ENCODE data around the gene SHANK3.

SHANK3 gene

GRCh38 chr22:50687829-50688228 is 15.2 kb downstream of the SHANK3 start:
- H3K4me3 ChIP-seq (ENCODE audit: low read depth in 1 of 2, low read length in 1 of 2), result no peak overlapping the region
- no peaks in the 10 kb centered on the region for H3K4me1 ChIP-seq (ENCODE audit: control insufficient read depth in 1 of 2, insufficient read depth in 1 of 2, low read depth in 1 of 2, low read length in 1 of 2)
- TF ChIP-seq CTCF (IDR thresholded peaks at IDR 0.05), result no peak
- H3K27ac ChIP-seq, result no peak overlapping the region
- no peaks in the 10 kb centered on the region for H3K27me3 ChIP-seq
- no peaks in the 10 kb centered on the region for H3K36me3 ChIP-seq
- no peaks in the 10 kb centered on the region for H3K9me3 ChIP-seq

GRCh38 chr22:50688448-50688847 is 15.8 kb downstream of the SHANK3 start:
- Histone ChIP-seq H3K4me3 (ENCODE audit: low read depth in 1 of 2, low read length in 1 of 2) (no peak overlapping the region), H3K36me3 (no peaks in the 10 kb centered on the region), H3K27ac (no peak overlapping the region), H3K27me3 (no peaks in the 10 kb centered on the region), H3K4me1 (ENCODE audit: control insufficient read depth in 1 of 2, insufficient read depth in 1 of 2, low read depth in 1 of 2, low read length in 1 of 2) (no peaks in the 10 kb centered on the region), H3K9me3 (no peaks in the 10 kb centered on the region)
- TF ChIP-seq CTCF (IDR thresholded peaks at IDR 0.05), result no peak

- Histone ChIP-seq H3K9me3 (no peaks in the 10 kb centered on the region), H3K27ac (no peak overlapping the region), H3K4me3 (ENCODE audit: low read depth in 1 of 2, low read length in 1 of 2) (no peak overlapping the region), H3K36me3 (no peaks in the 10 kb centered on the region), H3K27me3 (no peaks in the 10 kb centered on the region), H3K4me1 (ENCODE audit: control insufficient read depth in 1 of 2, insufficient read depth in 1 of 2, low read depth in 1 of 2, low read length in 1 of 2) (no peaks in the 10 kb centered on the region)
- TF ChIP-seq CTCF (IDR thresholded peaks at IDR 0.05), result no peak
Measured at GRCh38 chr22:50691521-50691920, 18.9 kb downstream of the SHANK3 start.

- Histone ChIP-seq H3K27me3 (no peaks in the 10 kb centered on the region), H3K9me3 (no peaks in the 10 kb centered on the region), H3K27ac (no peak overlapping the region), H3K4me1 (ENCODE audit: control insufficient read depth in 1 of 2, insufficient read depth in 1 of 2, low read depth in 1 of 2, low read length in 1 of 2) (no peaks in the 10 kb centered on the region), H3K4me3 (ENCODE audit: low read depth in 1 of 2, low read length in 1 of 2) (no peak overlapping the region), H3K36me3 (no peaks in the 10 kb centered on the region)
- no peak for TF ChIP-seq CTCF (IDR thresholded peaks at IDR 0.05)
Measured at GRCh38 chr22:50693462-50693861, 20.8 kb downstream of the SHANK3 start.

- Histone ChIP-seq H3K4me3 (ENCODE audit: low read depth in 1 of 2, low read length in 1 of 2) (no peak overlapping the region), H3K9me3 (no peaks in the 10 kb centered on the region), H3K27ac (no peak overlapping the region), H3K4me1 (ENCODE audit: control insufficient read depth in 1 of 2, insufficient read depth in 1 of 2, low read depth in 1 of 2, low read length in 1 of 2) (no peaks in the 10 kb centered on the region), H3K27me3 (no peaks in the 10 kb centered on the region), H3K36me3 (no peaks in the 10 kb centered on the region)
- no peak for TF ChIP-seq CTCF (IDR thresholded peaks at IDR 0.05)
Measured at GRCh38 chr22:50694099-50694605, 21.5 kb downstream of the SHANK3 start.

Data from neutrophil (primary cell).